Body of pancreas (tissue), 4 donors: ENCODE results near the gene FMNL2.

Source experiments
- POLR2A ChIP-seq, 3 donors: fragments of 450-650 bp; IDR thresholded peaks; one replicate each; pipeline ENCODE4 v1.6.1; 2016; ENCODE audit warnings: antibody characterized with exemption in 3 of 3, mild to moderate bottlenecking in 2 of 3
- TF ChIP-seq, protein P1 (sequence below), 7 experiments: fragments of 450-650 bp in 4 of 7; fragments of 200-600 bp in 3 of 7; sonication (generic) in 3 of 7; IDR thresholded peaks; one replicate each; pipeline ENCODE4 v1.5.1; 2016 to 2019; ENCODE audit warnings: antibody characterized with exemption in 7 of 7

- TF ChIP-seq, protein P1, sequence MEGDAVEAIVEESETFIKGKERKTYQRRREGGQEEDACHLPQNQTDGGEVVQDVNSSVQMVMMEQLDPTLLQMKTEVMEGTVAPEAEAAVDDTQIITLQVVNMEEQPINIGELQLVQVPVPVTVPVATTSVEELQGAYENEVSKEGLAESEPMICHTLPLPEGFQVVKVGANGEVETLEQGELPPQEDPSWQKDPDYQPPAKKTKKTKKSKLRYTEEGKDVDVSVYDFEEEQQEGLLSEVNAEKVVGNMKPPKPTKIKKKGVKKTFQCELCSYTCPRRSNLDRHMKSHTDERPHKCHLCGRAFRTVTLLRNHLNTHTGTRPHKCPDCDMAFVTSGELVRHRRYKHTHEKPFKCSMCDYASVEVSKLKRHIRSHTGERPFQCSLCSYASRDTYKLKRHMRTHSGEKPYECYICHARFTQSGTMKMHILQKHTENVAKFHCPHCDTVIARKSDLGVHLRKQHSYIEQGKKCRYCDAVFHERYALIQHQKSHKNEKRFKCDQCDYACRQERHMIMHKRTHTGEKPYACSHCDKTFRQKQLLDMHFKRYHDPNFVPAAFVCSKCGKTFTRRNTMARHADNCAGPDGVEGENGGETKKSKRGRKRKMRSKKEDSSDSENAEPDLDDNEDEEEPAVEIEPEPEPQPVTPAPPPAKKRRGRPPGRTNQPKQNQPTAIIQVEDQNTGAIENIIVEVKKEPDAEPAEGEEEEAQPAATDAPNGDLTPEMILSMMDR (IDR thresholded peaks at IDR 0.05): no peak
- TF ChIP-seq POLR2A (IDR thresholded peaks at IDR 0.05): no peak
Measured at GRCh38 chr2:152354069-152354755, 19.2 kb downstream of the FMNL2 start.
